Caki2 (cell line): ENCODE results near the gene LRRC61. TPM values are rescaled to one million over a fixed set of nuclear protein-coding genes. Genes with fewer than 3 reads are reported as not detected.
"Not testable (repeated sequence)": the region's sequence is repeated elsewhere in the genome, so short reads cannot be mapped to it uniquely, and the experiment has no call there.

ENCODE experiments used
- DNase-seq: peaks from one replicate; pipeline ENCODE4 v3.0.0-alpha.2; 2015; ENCODE audit warnings: low read depth
- in situ Hi-C: cut with HindIII; loops from 2 replicates; pipeline ENCODE4 v1.10.0; 2016; ENCODE audit warnings: low sequenced_read_pairs, low pct_unique_long_range_greater_than_20kb, mixed read lengths
- total RNA-seq: library from RNA; depleted of rRNA; stranded (reverse); fragments of >200 nt; shearing (Covaris generic); gene quantifications from 2 replicates; pipeline ENCODE4 v1.2.3, GENCODE V29; 2014; ENCODE audit warnings: low replicate concordance; rRNA removed

LRRC61 gene
- total RNA-seq, 1 experiment from 2014 or later = 54.9 TPM

DNA sequence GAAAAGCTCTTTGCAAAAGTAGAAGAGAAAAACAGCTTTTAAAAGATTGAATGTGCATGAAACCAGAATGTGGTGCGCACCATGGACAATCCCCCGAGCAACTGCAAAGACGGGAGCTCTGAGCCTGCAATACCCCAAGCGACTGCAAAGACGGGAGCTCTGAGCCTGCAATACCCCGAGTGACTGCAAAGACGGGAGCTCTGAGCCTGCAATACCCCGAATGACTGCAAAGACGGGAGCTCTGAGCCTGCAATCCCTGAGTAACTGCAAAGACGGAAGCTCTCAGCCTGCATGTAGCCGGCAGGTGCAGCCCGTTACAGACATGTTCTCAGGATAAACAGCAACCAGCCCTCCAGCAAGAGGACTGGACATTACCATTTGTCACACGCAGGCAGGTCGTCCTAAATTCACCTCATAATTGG lies 62.2 kb downstream of the LRRC61 start:
- in situ Hi-C loops = no loop called here
- DNase-seq = no peak

DNA sequence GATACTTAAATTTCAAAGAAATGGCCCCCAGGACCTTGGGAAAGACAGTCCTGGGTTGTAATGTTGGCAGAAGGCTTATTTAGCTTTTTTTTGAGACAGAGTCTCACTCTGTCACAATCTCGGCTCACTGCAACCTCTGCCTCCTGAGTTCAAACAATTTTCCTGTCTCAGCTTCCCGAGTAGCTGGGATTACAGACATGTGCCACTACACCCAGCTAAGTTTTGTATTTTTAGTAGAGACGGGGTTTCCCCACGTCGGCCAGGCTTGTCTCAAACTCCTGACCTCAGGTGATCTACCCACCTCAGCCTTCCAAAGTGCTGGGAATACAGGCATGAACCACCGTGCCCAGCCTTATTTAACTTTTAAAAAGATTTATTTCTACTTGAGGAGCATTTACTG lies 62.7 kb downstream of the LRRC61 start:
- in situ Hi-C loops, DNase-seq: not testable (repeated sequence)

Other genes starting within 250 kb of the LRRC61 start
- 3.7 and 23.0 TPM in 2 replicates for gene ACTR3C, start 190 bp downstream of the LRRC61 start, total RNA-seq
- 2.7 and 10.6 TPM in 2 replicates for gene RARRES2, start 18.3 kb downstream of the LRRC61 start, total RNA-seq
- gene REPIN1, start 45.5 kb downstream of the LRRC61 start, total RNA-seq = 86.1 and 89.8 TPM in 2 replicates
- 8.6 and 10.2 TPM in 2 replicates for gene ZNF775, start 56.0 kb downstream of the LRRC61 start, total RNA-seq
- not detected in 2 replicates for gene GIMAP8, start 127.3 kb downstream of the LRRC61 start, total RNA-seq
- gene GIMAP7, start 191.5 kb downstream of the LRRC61 start, total RNA-seq = not detected in 2 replicates
- not detected in 2 replicates for gene GIMAP4, start 244.0 kb downstream of the LRRC61 start, total RNA-seq